Activated T-helper 1 cell treated with anti-CD3 and anti-CD28 coated beads, Interleukin-2, amount 50 U/mL, for 16 hours (primary cell): Measurements from ENCODE around the gene ATP11C.
"Not testable (repeated sequence)": the region's sequence is repeated elsewhere in the genome, so short reads cannot be mapped to it uniquely, and the experiment has no call there.

Experiments
- DNase-seq, 2 donors: peaks; one replicate each; pipeline ENCODE4 v3.0.0-alpha.2; 2020; ENCODE audit warnings: low read depth in 1 of 2, low spot score in 1 of 2

The ATP11C gene

GRCh38 chrX:139864640-139865039 is 68.2 kb downstream of the ATP11C start:
- DNase-seq: no peak

GRCh38 chrX:139862208-139862607 is 70.6 kb downstream of the ATP11C start:
- no peak for DNase-seq

- not testable (repeated sequence) for DNase-seq
Observed at GRCh38 chrX:139856826-139857225, 76.0 kb downstream of the ATP11C start.

GRCh38 chrX:139851730-139852129 is 81.1 kb downstream of the ATP11C start:
- DNase-seq: no peak

GRCh38 chrX:139850968-139851367 is 81.9 kb downstream of the ATP11C start:
- no peak for DNase-seq

- DNase-seq: no peak
Observed at GRCh38 chrX:139844884-139845283, 88.0 kb downstream of the ATP11C start.

- DNase-seq: no peak
Observed at GRCh38 chrX:139844163-139844562, 88.7 kb downstream of the ATP11C start.

GRCh38 chrX:139842326-139843185 is 90.3 kb downstream of the ATP11C start:
- no peak for DNase-seq

GRCh38 chrX:139836335-139836734 is 96.5 kb downstream of the ATP11C start:
- not testable (repeated sequence) for DNase-seq

GRCh38 chrX:139834879-139835278 is 98.0 kb downstream of the ATP11C start:
- no peak for DNase-seq

- DNase-seq: no peak
Observed at GRCh38 chrX:139832718-139833309, 100.0 kb downstream of the ATP11C start.

GRCh38 chrX:139831675-139832456 is 101.0 kb downstream of the ATP11C start:
- no peak for DNase-seq

GRCh38 chrX:139831017-139831416 is 101.8 kb downstream of the ATP11C start:
- DNase-seq: no peak

- DNase-seq: no peak
Observed at GRCh38 chrX:139828830-139829229, 104.0 kb downstream of the ATP11C start.

- no peak for DNase-seq
Observed at GRCh38 chrX:139828033-139828432, 104.8 kb downstream of the ATP11C start.

- no peak for DNase-seq
Observed at GRCh38 chrX:139826065-139827044, 106.5 kb downstream of the ATP11C start.

GRCh38 chrX:139825618-139826017 is 107.2 kb downstream of the ATP11C start:
- DNase-seq: no peak

- no peak for DNase-seq
Observed at GRCh38 chrX:139823806-139824205, 109.0 kb downstream of the ATP11C start.

GRCh38 chrX:139820358-139820984 is 112.4 kb downstream of the ATP11C start:
- no peak for DNase-seq

- no peak for DNase-seq
Observed at GRCh38 chrX:139816204-139816603, 116.6 kb downstream of the ATP11C start.
